Vein endothelial cell (primary cell): ENCODE results near the gene ARL16. TPM values are rescaled to one million over a fixed set of nuclear protein-coding genes. Genes with fewer than 3 reads are reported as not detected.

Source experiments
- small RNA-seq: library from RNA; depleted of rRNA; stranded (forward); fragments of <200 nt; gene quantifications from one replicate; pipeline ENCODE3, GENCODE V24; 2012
- total RNA-seq: library from RNA; depleted of rRNA; stranded (reverse); fragments of >200 nt; gene quantifications from 2 replicates; pipeline ENCODE4 v1.2.3, GENCODE V29; 2012

The ARL16 gene
- total RNA-seq = 35.6 and 36.6 TPM in 2 replicates

GRCh38 chr17:81683584-81684441 is at the start of gene ARL16, which contains the start of gene HGS:
Gene ARL16 (minus strand): TSS chr17:81683797. CDS start chr17:81683753, 44 bp downstream.
Gene HGS (plus strand): TSS chr17:81684011. CDS start chr17:81684067, 56 bp downstream.

GRCh38 chr17:81711814-81712467 is 28.3 kb upstream of the ARL16 start, which contains the start of gene SLC25A10:
Gene SLC25A10 (plus strand): TSS chr17:81712284. CDS start chr17:81712427, 143 bp downstream.

GRCh38 chr17:81702934-81703746 is 19.5 kb upstream of the ARL16 start, which contains the start of gene MRPL12:
Gene MRPL12 (plus strand): TSS chr17:81703367. CDS start chr17:81703502, 135 bp downstream.

GRCh38 chr17:81666342-81667191 is 17.0 kb downstream of the ARL16 start, which contains the start of the genes CCDC137 and OXLD1:
Gene CCDC137 (plus strand): TSS chr17:81666737. CDS start chr17:81666767, 30 bp downstream.
Gene OXLD1 (minus strand): TSS chr17:81666605. CDS start chr17:81666577, 28 bp downstream.

GRCh38 chr17:81656118-81656743 is 27.4 kb downstream of the ARL16 start, which contains the start of gene PDE6G:
Gene PDE6G (minus strand): TSS chr17:81656542. CDS start chr17:81653305, 3,237 bp downstream.

GRCh38 chr17:81636505-81637288 is 46.9 kb downstream of the ARL16 start, which contains the start of the genes NPLOC4 and TSPAN10:
Gene NPLOC4 (minus strand): TSS chr17:81637112. CDS start chr17:81636930, 182 bp downstream.
Gene TSPAN10 (plus strand): TSS chr17:81637196. CDS start chr17:81642413, 5,217 bp downstream.

Small RNA genes lying within 50 kb of the gene (small RNA-seq; reads per million reads assigned to genes)
- gene MIR6786 = not detected

Other genes starting within 250 kb of the ARL16 start
- 14,927 and 15,075 TPM in 2 replicates for gene ACTG1, start 171.0 kb downstream of the ARL16 start, total RNA-seq
- gene FSCN2, start 155.4 kb downstream of the ARL16 start, total RNA-seq = 0.57 and 1.3 TPM in 2 replicates
- gene FAAP100, start 131.4 kb downstream of the ARL16 start, total RNA-seq = 38.3 and 56.2 TPM in 2 replicates
- gene NPLOC4, start 46.7 kb downstream of the ARL16 start, total RNA-seq = 121 and 146 TPM in 2 replicates
- gene TSPAN10, start 46.6 kb downstream of the ARL16 start, total RNA-seq = 0.48 TPM in 1 of 2 replicates, not detected in the other
- gene PDE6G, start 27.3 kb downstream of the ARL16 start, total RNA-seq = 1.3 TPM in 2 replicates
- 24.5 and 29.7 TPM in 2 replicates for gene OXLD1, start 17.2 kb downstream of the ARL16 start, total RNA-seq
- gene CCDC137, start 17.1 kb downstream of the ARL16 start, total RNA-seq = 11.8 and 12.1 TPM in 2 replicates
- gene HGS, start 214 bp upstream of the ARL16 start, total RNA-seq = 134 and 147 TPM in 2 replicates
- gene MRPL12, start 19.6 kb upstream of the ARL16 start, total RNA-seq = 23.8 and 26.1 TPM in 2 replicates
- gene SLC25A10, start 28.5 kb upstream of the ARL16 start, total RNA-seq = 17.6 and 23.5 TPM in 2 replicates
- not detected in 2 replicates for gene GCGR, start 120.4 kb upstream of the ARL16 start, total RNA-seq
- gene MCRIP1, start 149.5 kb upstream of the ARL16 start, total RNA-seq = 91.2 and 156 TPM in 2 replicates
- gene PPP1R27, start 151.3 kb upstream of the ARL16 start, total RNA-seq = not detected in 2 replicates
- 991 and 1,042 TPM in 2 replicates for gene P4HB, start 176.7 kb upstream of the ARL16 start, total RNA-seq
- gene ARHGDIA, start 187.5 kb upstream of the ARL16 start, total RNA-seq = 215 and 257 TPM in 2 replicates
- 155 and 174 TPM in 2 replicates for gene ALYREF, start 207.8 kb upstream of the ARL16 start, total RNA-seq
- 106 and 139 TPM in 2 replicates for gene ANAPC11, start 207.9 kb upstream of the ARL16 start, total RNA-seq
- 0.65 TPM in 1 of 2 replicates, not detected in the other for gene NPB, start 218.4 kb upstream of the ARL16 start, total RNA-seq
- 26.5 and 45.9 TPM in 2 replicates for gene PCYT2, start 227.6 kb upstream of the ARL16 start, total RNA-seq
- gene SIRT7, start 234.4 kb upstream of the ARL16 start, total RNA-seq = 16.0 and 18.0 TPM in 2 replicates
- 21.9 and 24.7 TPM in 2 replicates for gene MAFG, start 243.9 kb upstream of the ARL16 start, total RNA-seq